Measurements from ENCODE around the gene DNAH9. TPM values are rescaled to one million over a fixed set of nuclear protein-coding genes. Genes with fewer than 3 reads are reported as not detected.

DNAH9 gene
- total RNA-seq, 1 donor from 2014 or later: 0.08 TPM

- peak; percentile 83 for TF ChIP-seq CTCF (IDR thresholded peaks at IDR 0.05; ENCODE audit: insufficient read depth, low read length, poor library complexity, severe bottlenecking)
- no peaks in the 10 kb centered on the region for H3K27me3 ChIP-seq (ENCODE audit: control insufficient read depth, insufficient read depth, low read length)
- H3K4me3 ChIP-seq (ENCODE audit: low read depth, low read length): no peak overlapping the region
- peak; percentile 45 for DNase-seq (ENCODE audit: low read depth)
- no peaks in the 10 kb centered on the region for H3K36me3 ChIP-seq (ENCODE audit: control insufficient read depth, insufficient read depth, low read length)
These were observed 46.3 kb downstream of the DNAH9 start for GRCh38 chr17:11644265-11645212.

- Histone ChIP-seq H3K27me3 (ENCODE audit: control insufficient read depth, insufficient read depth, low read length) (no peaks in the 10 kb centered on the region), H3K36me3 (ENCODE audit: control insufficient read depth, insufficient read depth, low read length) (no peaks in the 10 kb centered on the region), H3K4me3 (ENCODE audit: low read depth, low read length) (no peak overlapping the region)
- DNase-seq (ENCODE audit: low read depth): no peak
- no peak for TF ChIP-seq CTCF (IDR thresholded peaks at IDR 0.05; ENCODE audit: insufficient read depth, low read length, poor library complexity, severe bottlenecking)
These were observed 47.2 kb downstream of the DNAH9 start for GRCh38 chr17:11645426-11645825.

- no peaks in the 10 kb centered on the region for H3K36me3 ChIP-seq (ENCODE audit: control insufficient read depth, insufficient read depth, low read length)
- TF ChIP-seq CTCF (IDR thresholded peaks at IDR 0.05; ENCODE audit: insufficient read depth, low read length, poor library complexity, severe bottlenecking): no peak
- DNase-seq (ENCODE audit: low read depth): no peak
- no peak overlapping the region for H3K4me3 ChIP-seq (ENCODE audit: low read depth, low read length)
- H3K27me3 ChIP-seq (ENCODE audit: control insufficient read depth, insufficient read depth, low read length): no peaks in the 10 kb centered on the region
These were observed 52.8 kb downstream of the DNAH9 start for GRCh38 chr17:11651089-11651488.

- H3K4me3 ChIP-seq (ENCODE audit: low read depth, low read length): no peak overlapping the region
- TF ChIP-seq CTCF (IDR thresholded peaks at IDR 0.05; ENCODE audit: insufficient read depth, low read length, poor library complexity, severe bottlenecking): no peak
- DNase-seq (ENCODE audit: low read depth): no peak
These were observed 70.3 kb downstream of the DNAH9 start for GRCh38 chr17:11668618-11669017.

GRCh38 chr17:11671126-11671525 lies 72.9 kb downstream of the DNAH9 start:
- TF ChIP-seq CTCF (IDR thresholded peaks at IDR 0.05; ENCODE audit: insufficient read depth, low read length, poor library complexity, severe bottlenecking): no peak
- no peak for DNase-seq (ENCODE audit: low read depth)
- H3K4me3 ChIP-seq (ENCODE audit: low read depth, low read length): no peak overlapping the region
- no peaks in the 10 kb centered on the region for H3K36me3 ChIP-seq (ENCODE audit: control insufficient read depth, insufficient read depth, low read length)
- H3K27me3 ChIP-seq (ENCODE audit: control insufficient read depth, insufficient read depth, low read length): no peaks in the 10 kb centered on the region

More at GRCh38 chr17:11668618-11669017, 70.3 kb downstream of the DNAH9 start:
- Histone ChIP-seq H3K27me3 (ENCODE audit: control insufficient read depth, insufficient read depth, low read length) (no peaks in the 10 kb centered on the region), H3K36me3 (ENCODE audit: control insufficient read depth, insufficient read depth, low read length) (no peaks in the 10 kb centered on the region)
